HL-60 (cell line): ENCODE results near the gene ZFYVE28.

Source experiments
- DNase-seq, 2 experiments: peaks; one replicate each; pipeline ENCODE4 v3.0.0-alpha.2; 2010 to 2020; ENCODE audit warnings: low read depth in 1 of 2, low spot score in 1 of 2
- H3K27ac ChIP-seq: fragments of 250-450 bp; sonication (Bioruptor Pico); replicated peaks from 2 replicates; pipeline ENCODE4 v1.5.1; 2020; ENCODE audit warnings: mild to moderate bottlenecking, moderate library complexity
- H3K27me3 ChIP-seq: fragments of 250-450 bp; sonication (Bioruptor Pico); 2 replicates; pipeline ENCODE4 v1.5.1; 2021; ENCODE audit warnings: mild to moderate bottlenecking, moderate library complexity; ENCODE audit not compliant: insufficient read depth, poor library complexity, severe bottlenecking
- H3K4me3 ChIP-seq: replicated peaks from 2 replicates; pipeline ENCODE4 v1.5.1; 2011; ENCODE audit warnings: mild to moderate bottlenecking, control low read depth, low read length; ENCODE audit not compliant: insufficient read depth
- CTCF ChIP-seq: IDR thresholded peaks from one replicate; pipeline ENCODE4 v1.5.1; 2011; ENCODE audit warnings: low read length, control low read depth, inconsistent platforms; ENCODE audit not compliant: insufficient read depth
- GABPA ChIP-seq: IDR thresholded peaks from 2 replicates; pipeline ENCODE4 v1.6.1; 2012; ENCODE audit warnings: low read depth
- POLR2AphosphoS5 ChIP-seq: IDR thresholded peaks from 2 replicates; pipeline ENCODE4 v1.6.1; 2012; ENCODE audit warnings: low read depth
- REST ChIP-seq: IDR thresholded peaks from 2 replicates; pipeline ENCODE4 v1.6.1; 2012; ENCODE audit warnings: low read depth; ENCODE audit not compliant: insufficient replicate concordance
- SPI1 ChIP-seq: IDR thresholded peaks from 2 replicates; pipeline ENCODE4 v1.6.1; 2012; ENCODE audit warnings: low read depth, mild to moderate bottlenecking, borderline replicate concordance

Gene ZFYVE28

GRCh38 chr4:2265113-2266110, 153.0 kb downstream of the ZFYVE28 start:
- H3K27me3 ChIP-seq: no peaks in the 10 kb centered on the region
- DNase-seq: no peak
- TF ChIP-seq SPI1 (no peak), CTCF (no peak), POLR2AphosphoS5 (no peak), GABPA (no peak), REST (no peak)
- H3K27ac ChIP-seq: no peak overlapping the region
- no peak overlapping the region for H3K4me3 ChIP-seq

- H3K4me3 ChIP-seq: no peak overlapping the region
- no peaks in the 10 kb centered on the region for H3K27me3 ChIP-seq
- no peak overlapping the region for H3K27ac ChIP-seq
- no peak for TF ChIP-seq CTCF
- TF ChIP-seq GABPA: no peak
- TF ChIP-seq POLR2AphosphoS5: no peak
- TF ChIP-seq SPI1: no peak
- no peak for TF ChIP-seq REST
- no peak for DNase-seq
Measured at GRCh38 chr4:2264481-2265041, 153.9 kb downstream of the ZFYVE28 start.

- TF ChIP-seq REST (no peak), SPI1 (no peak), GABPA (no peak), CTCF (no peak), POLR2AphosphoS5 (no peak)
- no peak overlapping the region for H3K4me3 ChIP-seq
- no peak for DNase-seq
- H3K27ac ChIP-seq: no peak overlapping the region
- no peaks in the 10 kb centered on the region for H3K27me3 ChIP-seq
Measured at GRCh38 chr4:2263926-2264321, 154.5 kb downstream of the ZFYVE28 start.
